A549 (cell line): Measurements from ENCODE around the gene RAB3B.

Source experiments
- POLR2A ChIP-seq: IDR thresholded peaks from 2 replicates; pipeline ENCODE4 v1.6.1; 2012; ENCODE audit warnings: mild to moderate bottlenecking, low read length
- RAD21 ChIP-seq, 2 experiments: fragments of >200 bp in 1 of 2; sonication (Bioruptor Twin) in 1 of 2; formaldehyde crosslinking in 1 of 2; IDR thresholded peaks in 1 of 2; conservative IDR thresholded peaks in 1 of 2; 2 replicates in 1 of 2; 3 replicates in 1 of 2; pipeline ENCODE4 v1.6.1; 2012 to 2018; ENCODE audit warnings: inconsistent platforms in 1 of 2
- SMC3 ChIP-seq: fragments of >200 bp; sonication (Bioruptor Twin); formaldehyde crosslinking; IDR thresholded peaks from 3 replicates; pipeline ENCODE4 v1.6.1; 2018; ENCODE audit warnings: inconsistent platforms

DNA sequence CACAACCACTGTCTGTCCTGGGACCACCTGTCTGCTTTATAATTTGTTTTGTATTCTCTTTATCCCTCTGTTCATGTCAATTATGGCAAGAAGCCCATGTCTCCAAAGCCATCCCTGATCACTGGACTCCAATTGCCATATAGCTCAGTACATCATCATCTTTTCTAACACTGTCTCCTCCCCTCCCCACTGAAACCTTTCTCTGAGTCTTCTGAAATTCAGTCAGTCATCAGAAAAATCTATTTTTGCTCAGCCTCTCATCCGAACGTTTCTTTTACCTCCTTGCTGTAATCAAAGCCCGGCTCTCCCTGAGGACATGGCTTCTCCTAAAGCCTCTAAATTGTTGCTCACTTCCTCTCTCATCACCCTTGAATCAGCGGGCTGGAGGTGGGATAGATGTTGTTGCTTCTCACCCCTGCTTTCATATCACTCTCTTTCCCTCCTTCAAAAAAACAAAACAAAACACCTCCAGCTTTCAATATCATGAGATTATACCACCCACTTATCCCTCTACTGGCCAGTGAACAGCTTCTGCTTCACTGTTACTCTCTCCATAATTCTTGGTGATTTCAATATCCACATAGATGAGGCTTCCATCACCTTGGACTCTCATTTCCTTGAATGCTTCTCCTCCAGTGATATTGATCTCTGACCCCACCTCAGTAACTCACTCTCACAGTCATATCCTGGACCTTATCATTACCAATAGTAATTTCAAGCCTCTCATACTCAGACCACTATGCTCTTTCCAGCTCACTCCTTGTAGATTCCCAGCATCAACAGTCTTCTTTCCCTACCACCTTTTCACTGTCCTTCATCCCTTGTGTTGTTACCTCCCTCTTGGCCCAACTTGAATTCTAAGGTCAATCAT, 27.8 kb downstream of the RAB3B start:
- TF ChIP-seq SMC3 (no peak), POLR2A (no peak), RAD21 (conservative IDR thresholded peaks at IDR 0.05 in 1 of 2, IDR thresholded peaks at IDR 0.05 in 1 of 2) (no peak)
